ENCODE data around the gene CCDC138.
A peak's percentile ranks its signal among the peaks of the same experiment; 100 is the strongest.

Gene CCDC138

GRCh38 chr2:108829578-108830310 is 43.2 kb downstream of the CCDC138 start:
- no peak for DNase-seq

- no peak for DNase-seq
Measured at GRCh38 chr2:108833219-108833618, 46.6 kb downstream of the CCDC138 start.

GRCh38 chr2:108834620-108835019 is 48.0 kb downstream of the CCDC138 start:
- no peak for DNase-seq

GRCh38 chr2:108835040-108835439 is 48.5 kb downstream of the CCDC138 start:
- no peak for DNase-seq

- DNase-seq = no peak
Measured at GRCh38 chr2:108837198-108837597, 50.6 kb downstream of the CCDC138 start.

GRCh38 chr2:108841506-108841905 is 54.9 kb downstream of the CCDC138 start:
- DNase-seq = no peak

GRCh38 chr2:108845923-108846322 is 59.4 kb downstream of the CCDC138 start:
- DNase-seq = no peak

GRCh38 chr2:108847000-108847399 is 60.4 kb downstream of the CCDC138 start:
- no peak for DNase-seq

- no peak for DNase-seq
Measured at GRCh38 chr2:108852375-108852774, 65.8 kb downstream of the CCDC138 start.

GRCh38 chr2:108853421-108853820 is 66.8 kb downstream of the CCDC138 start:
- no peak for DNase-seq

GRCh38 chr2:108854484-108854883 is 67.9 kb downstream of the CCDC138 start:
- DNase-seq = no peak

GRCh38 chr2:108855194-108855593 is 68.6 kb downstream of the CCDC138 start:
- DNase-seq = no peak

- DNase-seq = no peak
Measured at GRCh38 chr2:108858894-108859293, 72.3 kb downstream of the CCDC138 start.

- DNase-seq = no peak
Measured at GRCh38 chr2:108866041-108866440, 79.5 kb downstream of the CCDC138 start.

GRCh38 chr2:108868911-108869310 is 82.3 kb downstream of the CCDC138 start:
- no peak for DNase-seq

GRCh38 chr2:108869542-108869941 is 83.0 kb downstream of the CCDC138 start:
- no peak for DNase-seq

- DNase-seq = no peak
Measured at GRCh38 chr2:108870069-108870644, 83.6 kb downstream of the CCDC138 start.

- no peak for DNase-seq
Measured at GRCh38 chr2:108877506-108877905, 90.9 kb downstream of the CCDC138 start.

GRCh38 chr2:108878276-108878675 is 91.7 kb downstream of the CCDC138 start:
- DNase-seq = no peak

GRCh38 chr2:108884619-108885018 is 98.0 kb downstream of the CCDC138 start:
- DNase-seq = peak; percentile 68

GRCh38 chr2:108889907-108890306 is 103.3 kb downstream of the CCDC138 start:
- no peak for DNase-seq

- DNase-seq = no peak
Measured at GRCh38 chr2:108893277-108893676, 106.7 kb downstream of the CCDC138 start.

- no peak for DNase-seq
Measured at GRCh38 chr2:108894766-108895165, 108.2 kb downstream of the CCDC138 start.

GRCh38 chr2:108895188-108895587 is 108.6 kb downstream of the CCDC138 start:
- DNase-seq = no peak

- no peak for DNase-seq
Measured at GRCh38 chr2:108896741-108897140, 110.2 kb downstream of the CCDC138 start.
